ENCODE data around the gene FSTL5. TPM values are rescaled to one million over a fixed set of nuclear protein-coding genes. Genes with fewer than 3 reads are reported as not detected.

The FSTL5 gene
- total and polyA plus RNA-seq, 2 donors (not counting 3 experiments of a cell fraction or from before 2014, with no cell fraction given): 1.3 to 1.9 TPM

DNA sequence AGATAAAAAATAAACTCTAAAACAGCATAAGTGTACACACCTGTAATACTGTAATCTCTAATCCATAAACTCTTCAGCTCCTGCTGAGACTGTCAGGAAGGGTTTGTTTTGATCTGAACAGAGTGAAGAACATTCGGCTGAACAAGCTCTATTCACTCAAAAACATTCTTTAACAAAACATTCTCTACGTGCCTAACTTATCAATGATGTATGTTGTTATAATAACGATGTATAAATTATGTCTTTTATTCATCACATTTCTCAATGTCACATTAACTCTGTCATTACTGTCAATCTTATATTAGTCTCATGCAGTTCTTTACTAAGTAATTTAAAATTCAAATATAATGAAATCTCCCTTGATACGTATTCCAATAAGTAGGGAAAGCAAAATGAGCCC is 280.6 kb downstream of the FSTL5 start:
- DNase-seq (ENCODE audit: low read depth, low spot score): no peak
- TF ChIP-seq JUN (IDR thresholded peaks at IDR 0.05; ENCODE audit: borderline replicate concordance, insufficient read depth, insufficient read length, low read depth) (no peak), GATA2 (IDR thresholded peaks at IDR 0.05; ENCODE audit: insufficient read depth, insufficient read length, low read depth, low read length) (no peak), FOS (IDR thresholded peaks at IDR 0.05; ENCODE audit: borderline replicate concordance, insufficient read depth, low read length) (no peak), CTCF (IDR thresholded peaks at IDR 0.05; ENCODE audit: extremely low read depth in 1 of 2, insufficient read depth in 1 of 2, low read depth in 1 of 2, low read length in 2 of 2) (no peak), MYC (IDR thresholded peaks at IDR 0.05; ENCODE audit: low read depth, low read length) (no peak), EZH2 (IDR thresholded peaks at IDR 0.05; ENCODE audit: borderline replicate concordance, low read depth, low read length, severe bottlenecking) (no peak), POLR2A (IDR thresholded peaks at IDR 0.05; ENCODE audit: low read depth, low read length) (no peak), MAX (IDR thresholded peaks at IDR 0.05; ENCODE audit: insufficient read depth, insufficient read length) (no peak), POLR2AphosphoS5 (IDR thresholded peaks at IDR 0.05; ENCODE audit: insufficient read depth, low read depth, low read length) (no peak)
- Histone ChIP-seq H3K27ac (ENCODE audit: insufficient read depth, low read depth, low read length) (no peak overlapping the region), H3K27me3 (ENCODE audit: control insufficient read depth in 2 of 2, insufficient read depth in 2 of 2, low read length in 2 of 2) (no peaks in the 10 kb centered on the region), H3K9me1 (replicated peaks; ENCODE audit: control insufficient read depth, extremely low read depth, insufficient read depth, low read length) (no peaks in the 10 kb centered on the region), H3K9ac (replicated peaks; ENCODE audit: extremely low read depth, insufficient read depth, low read length) (no peak overlapping the region), H3K4me1 (ENCODE audit: control insufficient read depth, extremely low read depth, insufficient read depth, low read length) (no peaks in the 10 kb centered on the region), H3K9me3 (replicated peaks; ENCODE audit: control insufficient read depth, insufficient read depth, low read length) (no peaks in the 10 kb centered on the region), H4K20me1 (replicated peaks; ENCODE audit: control insufficient read depth, extremely low read depth, insufficient read depth, low read length) (no peaks in the 10 kb centered on the region), H3K4me3 (replicated peaks in 1 of 3; ENCODE audit: insufficient read depth in 1 of 3, low read depth in 1 of 3, low read length in 3 of 3) (no peak overlapping the region), H3K36me3 (ENCODE audit: control insufficient read depth in 2 of 2, extremely low read depth in 1 of 2, insufficient read depth in 2 of 2, low read length in 2 of 2) (no peaks in the 10 kb centered on the region), H3K4me2 (ENCODE audit: insufficient read depth, low read length) (no peak overlapping the region), H3K79me2 (ENCODE audit: control insufficient read depth, insufficient read depth, low read length) (no peaks in the 10 kb centered on the region), H2AFZ (ENCODE audit: low read depth, low read length) (no peak overlapping the region)
- intact Hi-C loops (cut with micrococcal nuclease): no loop called here
- dilution Hi-C loops (cut with MboI; ENCODE audit: extremely low pct_ligation_motif_present, low sequenced_read_pairs): no loop called here
- POLR2A ChIA-PET: no interaction called here
- CTCF ChIA-PET: no interaction called here
- FAIRE-seq: no peak
- BruUV-seq (replicated peaks): no TSS peak

All from endothelial cell of umbilical vein (primary cell).